Smooth muscle cell (in vitro differentiated cells): ENCODE results near the gene DRC1. TPM values are rescaled to one million over a fixed set of nuclear protein-coding genes. Genes with fewer than 3 reads are reported as not detected.

Source experiments
- DNase-seq: peaks from one replicate; lab custom pipeline; 2025; ENCODE audit not compliant: unreplicated experiment; lab: John Stamatoyannopoulos, UW
- H2AFZ ChIP-seq: fragments of 200-600 bp; sonication (generic); 2 replicates; pipeline ENCODE4 v1.6.0; 2016; ENCODE audit warnings: antibody characterized with exemption, low read depth, mild to moderate bottlenecking
- H3F3A ChIP-seq: fragments of 200-600 bp; sonication (generic); 2 replicates; pipeline ENCODE4 v1.6.0; 2017; ENCODE audit warnings: antibody characterized with exemption, low read depth
- H3K27ac ChIP-seq: fragments of 200-600 bp; sonication (generic); 2 replicates; pipeline ENCODE4 v1.5.1; 2016; ENCODE audit warnings: low read depth, mild to moderate bottlenecking
- H3K27me3 ChIP-seq: fragments of 200-600 bp; sonication (generic); 2 replicates; pipeline ENCODE4 v1.6.1; 2016; ENCODE audit warnings: low read depth, mild to moderate bottlenecking
- H3K36me3 ChIP-seq: fragments of 200-600 bp; sonication (generic); 2 replicates; pipeline ENCODE4 v1.5.1; 2016; ENCODE audit warnings: low read depth
- H3K4me1 ChIP-seq: fragments of 200-600 bp; sonication (generic); 2 replicates; pipeline ENCODE4 v1.5.1; 2016; ENCODE audit warnings: low read depth
- H3K4me2 ChIP-seq: fragments of 200-600 bp; sonication (generic); 2 replicates; pipeline ENCODE4 v1.6.0; 2016; ENCODE audit warnings: mild to moderate bottlenecking
- H3K4me3 ChIP-seq: fragments of 200-600 bp; sonication (generic); 2 replicates; pipeline ENCODE4 v1.5.1; 2016; ENCODE audit warnings: mild to moderate bottlenecking
- H3K79me2 ChIP-seq: fragments of 200-600 bp; sonication (generic); 2 replicates; pipeline ENCODE4 v1.6.0; 2016; ENCODE audit warnings: low read depth, mild to moderate bottlenecking
- H3K9ac ChIP-seq: fragments of 200-600 bp; sonication (generic); 2 replicates; pipeline ENCODE4 v1.6.0; 2016; ENCODE audit warnings: low read depth
- H3K9me3 ChIP-seq: fragments of 200-600 bp; sonication (generic); replicated peaks from 2 replicates; pipeline ENCODE4 v1.5.1; 2016; ENCODE audit warnings: low read depth
- H4K20me1 ChIP-seq: fragments of 200-600 bp; sonication (generic); 2 replicates; pipeline ENCODE4 v1.6.0; 2016; ENCODE audit warnings: low read depth
- WGBS: methylation state at CpG from one replicate; pipeline ENCODE4 v1.1.7; 2016; ENCODE audit warnings: low lambda C conversion rate; 5-methylcytosine and 5-hydroxymethylcytosine counted together
- polyA plus RNA-seq: library from polyadenylated mRNA; unstranded; fragments of >200 nt; fragmentation: Nextera tagmentation; extraction: Ambion mirVana; gene quantifications from 2 replicates; pipeline ENCODE4 v1.2.1, GENCODE V29; 2016
- total RNA-seq: library from RNA; depleted of rRNA; stranded (reverse); fragments of >200 nt; gene quantifications from 2 replicates; pipeline ENCODE4 v1.2.3, GENCODE V29; 2014
- TF ChIP-seq, protein P1 (sequence below): fragments of 200-600 bp; sonication (generic); IDR thresholded peaks from 2 replicates; pipeline ENCODE4 v1.5.1; 2017; ENCODE audit warnings: borderline replicate concordance, mild to moderate bottlenecking, antibody characterized with exemption; ENCODE audit not compliant: insufficient read depth, poor library complexity, severe bottlenecking

The DRC1 gene
- total and polyA plus RNA-seq, 2 experiments from 2014 or later = 0.14 TPM; not detected in 1

DNA sequence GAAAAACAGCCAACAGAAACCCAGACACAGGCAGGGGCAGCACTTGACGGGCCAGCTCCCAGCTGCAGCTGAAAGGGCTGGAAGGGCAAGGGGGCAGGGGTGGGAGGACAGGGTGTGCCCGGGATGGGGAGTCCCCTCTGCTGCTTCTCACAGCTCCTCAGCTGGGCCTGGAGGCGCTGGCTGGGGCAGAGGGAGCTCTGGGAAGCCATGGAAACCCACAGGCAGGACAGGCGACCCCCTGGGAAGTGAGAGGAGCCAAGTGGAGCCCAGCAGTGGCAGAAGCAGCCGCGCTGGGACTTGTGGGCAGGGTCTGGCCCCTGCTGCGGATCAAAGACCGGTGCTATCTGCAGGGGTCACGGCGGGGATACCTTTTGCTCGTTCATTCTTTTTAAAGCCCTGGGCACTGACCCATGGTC lies 55.5 kb downstream of the DRC1 start:
- H2AFZ ChIP-seq = no peak overlapping the region
- no peak overlapping the region for H3K9ac ChIP-seq
- no peaks in the 10 kb centered on the region for H3K9me3 ChIP-seq
- H3K27me3 ChIP-seq = no peaks in the 10 kb centered on the region
- H3K4me2 ChIP-seq = no peak overlapping the region
- H4K20me1 ChIP-seq = no peaks in the 10 kb centered on the region
- H3K27ac ChIP-seq = peak overlapping the region; percentile 52
- TF ChIP-seq, protein P1, sequence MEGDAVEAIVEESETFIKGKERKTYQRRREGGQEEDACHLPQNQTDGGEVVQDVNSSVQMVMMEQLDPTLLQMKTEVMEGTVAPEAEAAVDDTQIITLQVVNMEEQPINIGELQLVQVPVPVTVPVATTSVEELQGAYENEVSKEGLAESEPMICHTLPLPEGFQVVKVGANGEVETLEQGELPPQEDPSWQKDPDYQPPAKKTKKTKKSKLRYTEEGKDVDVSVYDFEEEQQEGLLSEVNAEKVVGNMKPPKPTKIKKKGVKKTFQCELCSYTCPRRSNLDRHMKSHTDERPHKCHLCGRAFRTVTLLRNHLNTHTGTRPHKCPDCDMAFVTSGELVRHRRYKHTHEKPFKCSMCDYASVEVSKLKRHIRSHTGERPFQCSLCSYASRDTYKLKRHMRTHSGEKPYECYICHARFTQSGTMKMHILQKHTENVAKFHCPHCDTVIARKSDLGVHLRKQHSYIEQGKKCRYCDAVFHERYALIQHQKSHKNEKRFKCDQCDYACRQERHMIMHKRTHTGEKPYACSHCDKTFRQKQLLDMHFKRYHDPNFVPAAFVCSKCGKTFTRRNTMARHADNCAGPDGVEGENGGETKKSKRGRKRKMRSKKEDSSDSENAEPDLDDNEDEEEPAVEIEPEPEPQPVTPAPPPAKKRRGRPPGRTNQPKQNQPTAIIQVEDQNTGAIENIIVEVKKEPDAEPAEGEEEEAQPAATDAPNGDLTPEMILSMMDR = no peak
- no peaks in the 10 kb centered on the region for H3K36me3 ChIP-seq
- H3K4me3 ChIP-seq = no peak overlapping the region
- H3K79me2 ChIP-seq = no peaks in the 10 kb centered on the region
- no peak for DNase-seq
- H3K4me1 ChIP-seq = peaks cover 10% of the 10 kb centered on the region
- no peaks in the 10 kb centered on the region for H3F3A ChIP-seq
- 81% methylated on average over 11 of the region's 11 CpGs for WGBS

DNA sequence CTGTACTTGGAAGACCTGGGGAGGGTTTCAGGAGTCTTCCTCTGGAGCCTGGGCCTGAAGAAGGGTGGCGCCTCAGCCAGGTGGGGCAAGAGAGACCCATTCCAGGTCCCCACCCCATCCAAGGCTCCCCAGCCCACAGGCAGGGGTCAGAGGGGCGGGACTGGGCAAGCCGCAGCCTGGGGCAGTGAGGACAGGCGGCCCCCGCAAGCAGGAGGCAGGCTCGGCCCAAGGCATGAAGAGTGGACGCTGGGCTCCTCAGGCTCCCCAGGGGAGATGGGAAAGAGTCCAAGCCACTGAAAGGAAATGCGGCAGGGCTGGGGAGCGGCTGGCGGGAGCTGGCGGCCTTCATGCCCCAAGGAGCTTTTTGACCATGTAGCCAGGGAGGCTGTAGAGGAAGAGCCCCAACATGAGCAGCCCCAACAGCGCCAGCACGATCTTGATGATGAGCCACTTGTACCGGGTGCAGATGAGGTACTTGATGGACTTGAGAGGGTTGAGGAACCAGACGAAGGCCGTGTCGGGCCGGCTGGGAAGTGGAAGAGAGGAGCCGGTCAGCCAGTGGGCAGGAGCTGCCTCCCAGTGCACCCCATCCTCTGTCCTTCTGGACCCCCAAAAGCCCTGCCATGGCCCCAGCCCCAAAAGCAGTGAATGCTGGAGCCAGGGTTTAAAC lies 56.1 kb downstream of the DRC1 start:
- H2AFZ ChIP-seq = no peak overlapping the region
- 95% methylated on average over 18 of the region's 19 CpGs for WGBS
- DNase-seq = no peak
- H3K79me2 ChIP-seq = no peaks in the 10 kb centered on the region
- TF ChIP-seq, protein P1 = no peak
- H3F3A ChIP-seq = no peaks in the 10 kb centered on the region
- H3K9ac ChIP-seq = no peak overlapping the region
- no peaks in the 10 kb centered on the region for H4K20me1 ChIP-seq
- no peaks in the 10 kb centered on the region for H3K27me3 ChIP-seq
- H3K36me3 ChIP-seq = no peaks in the 10 kb centered on the region
- H3K4me3 ChIP-seq = no peak overlapping the region
- H3K4me2 ChIP-seq = no peak overlapping the region
- peaks cover 10% of the 10 kb centered on the region for H3K4me1 ChIP-seq
- no peak overlapping the region for H3K27ac ChIP-seq
- H3K9me3 ChIP-seq = no peaks in the 10 kb centered on the region

DNA sequence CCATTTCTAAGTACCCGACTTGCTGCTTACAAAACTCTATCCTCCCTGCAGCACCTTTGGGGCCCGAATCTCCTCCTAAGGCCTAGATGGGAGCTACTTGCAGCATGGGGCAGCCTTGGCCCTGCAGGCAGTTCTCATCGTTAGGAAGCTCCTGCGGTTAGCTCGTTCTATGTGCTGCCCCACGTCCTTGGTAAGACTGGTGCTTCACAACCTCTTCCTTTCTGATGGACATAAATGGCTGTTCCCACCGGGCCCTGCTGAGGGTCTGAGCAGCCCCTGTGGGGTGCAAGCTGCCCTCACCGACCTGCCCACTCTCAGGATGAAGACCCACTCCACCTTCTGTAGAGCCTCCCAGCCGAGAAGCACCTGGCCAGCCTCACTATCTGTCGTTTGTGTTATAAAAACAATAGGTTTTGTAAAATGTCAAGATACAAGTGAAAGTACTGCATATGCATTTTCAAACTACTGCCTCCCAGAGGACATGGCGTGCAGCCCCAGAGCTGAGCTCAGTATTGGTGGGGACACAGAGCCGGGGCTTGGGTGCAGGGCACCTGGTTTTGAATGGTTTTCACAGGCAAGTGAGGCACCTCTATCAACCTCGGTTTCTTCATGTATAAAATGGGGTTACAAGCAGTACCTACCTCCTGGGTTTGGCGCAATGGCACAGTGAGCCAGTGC lies 56.8 kb downstream of the DRC1 start:
- no peak overlapping the region for H3K27ac ChIP-seq
- H3K4me2 ChIP-seq = no peak overlapping the region
- WGBS = 96% methylated on average over 14 of the region's 14 CpGs
- no peak overlapping the region for H3K9ac ChIP-seq
- H3K4me1 ChIP-seq = peaks cover 10% of the 10 kb centered on the region
- TF ChIP-seq, protein P1 = no peak
- H3K4me3 ChIP-seq = no peak overlapping the region
- no peaks in the 10 kb centered on the region for H4K20me1 ChIP-seq
- H3K9me3 ChIP-seq = no peaks in the 10 kb centered on the region
- H3K36me3 ChIP-seq = no peaks in the 10 kb centered on the region
- DNase-seq = no peak
- no peaks in the 10 kb centered on the region for H3K79me2 ChIP-seq
- H3F3A ChIP-seq = no peaks in the 10 kb centered on the region
- H2AFZ ChIP-seq = no peak overlapping the region
- no peaks in the 10 kb centered on the region for H3K27me3 ChIP-seq
